ENCODE measurements around the gene PAK2. TPM values are rescaled to one million over a fixed set of nuclear protein-coding genes. Genes with fewer than 3 reads are reported as not detected.

The PAK2 gene
- total RNA-seq, 2 experiments from 2014 or later: 36.2 to 41.7 TPM

GRCh38 chr3:196804773-196805172 is 65.1 kb downstream of the PAK2 start:
- peaks cover 86% of the 10 kb centered on the region for H3K36me3 Mint-ChIP-seq (ENCODE audit: low read depth)
- no peak overlapping the region for H3K4me3 Mint-ChIP-seq
- Histone ChIP-seq H3K9me3 (ENCODE audit: control insufficient read depth in 1 of 2, insufficient read depth in 1 of 2, low read length in 2 of 2) (no peaks in the 10 kb centered on the region), H3K4me3 (ENCODE audit: low read length) (no peak overlapping the region), H3K27me3 (ENCODE audit: control insufficient read depth in 1 of 2, insufficient read depth in 2 of 2, low read length in 2 of 2) (no peaks in the 10 kb centered on the region), H3K36me3 (ENCODE audit: insufficient read depth, low read length) (peaks cover 55% of the 10 kb centered on the region), H3K27ac (ENCODE audit: low read depth in 1 of 2, low read length in 2 of 2) (no peak overlapping the region), H3K4me1 (ENCODE audit: insufficient read depth, low read length) (no peaks in the 10 kb centered on the region)
- CTCF ChIA-PET: no interaction called here
- TF ChIP-seq CTCF (IDR thresholded peaks at IDR 0.05): no peak
- DNase-seq: no peak
- H3K9me3 Mint-ChIP-seq: no peaks in the 10 kb centered on the region
- intact Hi-C loops (cut with DNase I, micrococcal nuclease): no loop called here
- H3K27me3 Mint-ChIP-seq: no peaks in the 10 kb centered on the region
- H3K27ac Mint-ChIP-seq: no peak overlapping the region
- no peak for ATAC-seq (ENCODE audit: poor library complexity)
- H3K4me1 Mint-ChIP-seq (ENCODE audit: low read depth): peaks cover 24% of the 10 kb centered on the region
- POLR2A ChIA-PET: no interaction called here

GRCh38 chr3:196810963-196811581 is 71.4 kb downstream of the PAK2 start:
- Histone ChIP-seq H3K27me3 (ENCODE audit: control insufficient read depth in 1 of 2, insufficient read depth in 2 of 2, low read length in 2 of 2) (no peaks in the 10 kb centered on the region), H3K27ac (ENCODE audit: low read depth in 1 of 2, low read length in 2 of 2) (no peak overlapping the region), H3K4me1 (ENCODE audit: insufficient read depth, low read length) (no peaks in the 10 kb centered on the region), H3K36me3 (ENCODE audit: insufficient read depth, low read length) (peaks cover 64% of the 10 kb centered on the region), H3K9me3 (ENCODE audit: control insufficient read depth in 1 of 2, insufficient read depth in 1 of 2, low read length in 2 of 2) (no peaks in the 10 kb centered on the region), H3K4me3 (ENCODE audit: low read length) (no peak overlapping the region)
- Mint-ChIP-seq H3K9me3 (no peaks in the 10 kb centered on the region), H3K27me3 (no peaks in the 10 kb centered on the region), H3K4me3 (no peak overlapping the region), H3K27ac (peak overlapping the region; percentile 73), H3K4me1 (ENCODE audit: low read depth) (no peaks in the 10 kb centered on the region), H3K36me3 (ENCODE audit: low read depth) (peaks cover 84% of the 10 kb centered on the region)
- DNase-seq (no peak), ATAC-seq (ENCODE audit: poor library complexity) (no peak)
- CTCF ChIA-PET: no interaction called here
- POLR2A ChIA-PET: no interaction called here
- TF ChIP-seq CTCF (IDR thresholded peaks at IDR 0.05): no peak
- intact Hi-C loops (cut with DNase I, micrococcal nuclease): no loop called here

DNA sequence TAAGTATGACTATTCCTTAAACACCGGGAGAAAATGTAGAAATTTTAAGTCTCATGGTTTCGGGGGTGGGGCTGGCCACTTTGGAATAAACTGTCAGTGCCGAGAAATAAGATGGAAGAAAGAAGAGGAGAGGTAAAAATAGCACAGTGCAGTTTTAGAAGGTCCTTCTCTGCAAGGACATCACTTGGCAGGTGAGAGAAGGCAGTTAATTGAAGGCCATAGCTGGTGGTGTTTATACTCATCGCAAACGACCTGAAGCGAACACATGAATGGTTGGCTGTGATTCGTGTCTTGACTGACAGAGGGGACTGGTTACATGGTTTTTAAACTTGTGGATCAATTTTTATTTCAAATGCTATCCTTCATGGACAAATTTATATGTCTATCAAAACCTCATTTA is 73.2 kb downstream of the PAK2 start:
- no peak overlapping the region for H3K4me3 ChIP-seq (ENCODE audit: low read length)
- intact Hi-C loops (cut with DNase I, micrococcal nuclease): no loop called here

More for the DNA sequence above, 73.2 kb downstream of the PAK2 start:
- ChIA-PET POLR2A (no interaction called here), CTCF (no interaction called here)
- TF ChIP-seq CTCF (IDR thresholded peaks at IDR 0.05): no peak
- H3K27ac ChIP-seq (ENCODE audit: low read depth in 1 of 2, low read length in 2 of 2): no peak overlapping the region
- DNase-seq: no peak
- H3K36me3 ChIP-seq (ENCODE audit: insufficient read depth, low read length): peaks cover 62% of the 10 kb centered on the region
- no peaks in the 10 kb centered on the region for H3K9me3 Mint-ChIP-seq
- H3K27me3 ChIP-seq (ENCODE audit: control insufficient read depth in 1 of 2, insufficient read depth in 2 of 2, low read length in 2 of 2): no peaks in the 10 kb centered on the region
- peaks cover 81% of the 10 kb centered on the region for H3K36me3 Mint-ChIP-seq (ENCODE audit: low read depth)
- H3K4me3 Mint-ChIP-seq: no peak overlapping the region
- no peaks in the 10 kb centered on the region for H3K4me1 Mint-ChIP-seq (ENCODE audit: low read depth)
- H3K9me3 ChIP-seq (ENCODE audit: control insufficient read depth in 1 of 2, insufficient read depth in 1 of 2, low read length in 2 of 2): no peaks in the 10 kb centered on the region
- ATAC-seq (ENCODE audit: poor library complexity): no peak
- no peaks in the 10 kb centered on the region for H3K27me3 Mint-ChIP-seq
- no peaks in the 10 kb centered on the region for H3K4me1 ChIP-seq (ENCODE audit: insufficient read depth, low read length)
- no peak overlapping the region for H3K27ac Mint-ChIP-seq

Measured in CD4-positive, alpha-beta T cell (primary cell).